DND-41 (cell line): ENCODE measurements around the gene RHOV.

Experiments used
- ATAC-seq: fragments of 200-7000 bp; cut with Tn5 transposase; 3 replicates; pipeline ENCODE4 v1.9.1; 2021; ENCODE audit warnings: low read depth; ENCODE audit not compliant: insufficient read depth
- DNase-seq: peaks from one replicate; pipeline ENCODE4 v3.0.0-alpha.2; 2020
- H2AFZ ChIP-seq: 2 replicates; pipeline ENCODE4 v1.6.0; 2012; ENCODE audit warnings: low read depth, low read length
- H3K27ac ChIP-seq: 2 replicates; pipeline ENCODE4 v1.5.1; 2012; ENCODE audit warnings: low read length, inconsistent platforms
- H3K27me3 ChIP-seq: fragments of 200-600 bp; sonication (generic); 2 replicates; pipeline ENCODE4 v1.6.0; 2012; ENCODE audit warnings: low read length, mild to moderate bottlenecking, inconsistent platforms; ENCODE audit not compliant: insufficient read depth, poor library complexity
- H3K36me3 ChIP-seq: 2 replicates; pipeline ENCODE4 v1.5.1; 2012; ENCODE audit warnings: low read length, inconsistent platforms; ENCODE audit not compliant: insufficient read depth
- H3K4me1 ChIP-seq: 2 replicates; pipeline ENCODE4 v1.5.1; 2012; ENCODE audit warnings: mild to moderate bottlenecking, low read length; ENCODE audit not compliant: insufficient read depth
- H3K4me2 ChIP-seq: 2 replicates; pipeline ENCODE4 v1.6.0; 2012; ENCODE audit warnings: mild to moderate bottlenecking, moderate library complexity, low read length, inconsistent platforms; ENCODE audit not compliant: insufficient read depth
- H3K4me3 ChIP-seq, 2 experiments: fragments of 200-600 bp in 1 of 2; shearing (Covaris generic) in 1 of 2; 2 replicates each; pipeline ENCODE4 v1.5.1; 2012 to 2016; ENCODE audit warnings: inconsistent platforms in 2 of 2, low read length in 2 of 2, mild to moderate bottlenecking in 2 of 2, low read depth in 1 of 2, moderate library complexity in 1 of 2
- H3K79me2 ChIP-seq: 2 replicates; pipeline ENCODE4 v1.6.0; 2012; ENCODE audit warnings: low read length, inconsistent platforms; ENCODE audit not compliant: insufficient read depth
- H3K9ac ChIP-seq: 2 replicates; pipeline ENCODE4 v1.6.0; 2012; ENCODE audit warnings: low read depth, mild to moderate bottlenecking, inconsistent platforms, low read length, moderate library complexity
- H3K9me3 ChIP-seq: 2 replicates; pipeline ENCODE4 v1.5.1; 2012; ENCODE audit warnings: low read length, moderate library complexity, mild to moderate bottlenecking, inconsistent platforms; ENCODE audit not compliant: insufficient read depth, severe bottlenecking
- H4K20me1 ChIP-seq: 2 replicates; pipeline ENCODE4 v1.6.0; 2012; ENCODE audit warnings: low read length; ENCODE audit not compliant: insufficient read depth
- EZH2 ChIP-seq: IDR thresholded peaks from 3 replicates; pipeline ENCODE4 v1.6.1; 2012; ENCODE audit warnings: borderline replicate concordance, low read depth, mild to moderate bottlenecking, moderate library complexity, low read length, inconsistent platforms; ENCODE audit not compliant: severe bottlenecking
- TF ChIP-seq, protein P1 (sequence below): IDR thresholded peaks from 2 replicates; pipeline ENCODE4 v1.5.1; 2012; ENCODE audit warnings: borderline replicate concordance, low read length, moderate library complexity, mild to moderate bottlenecking; ENCODE audit not compliant: poor library complexity, severe bottlenecking; ENCODE audit errors: extremely low read depth

RHOV gene

DNA sequence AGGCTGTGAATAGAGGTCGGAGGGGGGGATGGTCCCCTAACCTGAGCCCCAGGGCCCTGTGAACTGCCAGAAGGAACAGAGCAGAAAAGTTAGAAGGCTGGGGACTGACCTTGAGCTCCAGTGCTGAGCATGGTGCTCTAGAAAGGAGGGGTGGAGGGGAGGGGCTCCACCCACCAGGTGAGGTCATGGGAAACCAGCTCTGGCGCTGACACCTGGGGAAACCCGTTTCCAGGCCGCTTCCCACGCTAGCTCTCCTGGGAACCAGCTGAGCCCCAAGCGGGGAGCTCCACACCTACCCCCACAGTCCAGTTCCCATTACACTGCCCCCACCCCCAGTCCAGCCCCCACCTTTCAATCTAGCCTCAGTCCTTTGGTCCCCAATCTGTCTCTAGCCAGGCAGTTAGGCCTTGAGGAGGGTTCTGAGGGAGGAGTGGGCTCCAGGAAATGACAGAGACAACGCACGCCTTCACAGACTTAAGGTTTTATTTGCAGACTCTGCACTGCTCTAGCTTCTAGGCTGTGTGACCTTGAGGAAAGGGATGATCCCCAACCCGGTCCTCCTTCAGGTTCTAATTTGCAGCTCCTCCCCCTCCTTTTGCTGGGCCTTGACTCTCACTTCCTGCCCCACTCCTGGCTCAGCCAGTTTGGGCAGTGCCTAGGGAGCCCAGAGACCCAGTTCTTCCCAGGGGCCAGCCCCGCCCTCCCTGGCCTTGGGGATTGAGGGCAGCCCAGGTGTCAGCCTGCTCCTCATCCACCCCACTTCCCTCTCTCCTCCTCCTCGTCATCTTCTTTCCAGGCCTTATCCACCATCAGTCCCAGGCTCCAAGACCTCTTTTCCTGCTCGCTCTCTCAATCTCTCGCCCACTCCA, 2.1 kb downstream of the RHOV start:
- H3K27ac ChIP-seq = no peak overlapping the region
- H3K9ac ChIP-seq = no peak overlapping the region
- no peaks in the 10 kb centered on the region for H3K9me3 ChIP-seq
- H3K36me3 ChIP-seq = no peaks in the 10 kb centered on the region
- H3K27me3 ChIP-seq = peaks cover 24% of the 10 kb centered on the region
- H2AFZ ChIP-seq = no peak overlapping the region
- H3K4me3 ChIP-seq = no peak overlapping the region
- TF ChIP-seq, protein P1, sequence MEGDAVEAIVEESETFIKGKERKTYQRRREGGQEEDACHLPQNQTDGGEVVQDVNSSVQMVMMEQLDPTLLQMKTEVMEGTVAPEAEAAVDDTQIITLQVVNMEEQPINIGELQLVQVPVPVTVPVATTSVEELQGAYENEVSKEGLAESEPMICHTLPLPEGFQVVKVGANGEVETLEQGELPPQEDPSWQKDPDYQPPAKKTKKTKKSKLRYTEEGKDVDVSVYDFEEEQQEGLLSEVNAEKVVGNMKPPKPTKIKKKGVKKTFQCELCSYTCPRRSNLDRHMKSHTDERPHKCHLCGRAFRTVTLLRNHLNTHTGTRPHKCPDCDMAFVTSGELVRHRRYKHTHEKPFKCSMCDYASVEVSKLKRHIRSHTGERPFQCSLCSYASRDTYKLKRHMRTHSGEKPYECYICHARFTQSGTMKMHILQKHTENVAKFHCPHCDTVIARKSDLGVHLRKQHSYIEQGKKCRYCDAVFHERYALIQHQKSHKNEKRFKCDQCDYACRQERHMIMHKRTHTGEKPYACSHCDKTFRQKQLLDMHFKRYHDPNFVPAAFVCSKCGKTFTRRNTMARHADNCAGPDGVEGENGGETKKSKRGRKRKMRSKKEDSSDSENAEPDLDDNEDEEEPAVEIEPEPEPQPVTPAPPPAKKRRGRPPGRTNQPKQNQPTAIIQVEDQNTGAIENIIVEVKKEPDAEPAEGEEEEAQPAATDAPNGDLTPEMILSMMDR = no peak
- TF ChIP-seq EZH2 = no peak
- no peak for DNase-seq
- ATAC-seq = no peak
- H4K20me1 ChIP-seq = no peaks in the 10 kb centered on the region
- H3K4me1 ChIP-seq = peaks cover 15% of the 10 kb centered on the region
- no peaks in the 10 kb centered on the region for H3K79me2 ChIP-seq
- H3K4me2 ChIP-seq = no peak overlapping the region

DNA sequence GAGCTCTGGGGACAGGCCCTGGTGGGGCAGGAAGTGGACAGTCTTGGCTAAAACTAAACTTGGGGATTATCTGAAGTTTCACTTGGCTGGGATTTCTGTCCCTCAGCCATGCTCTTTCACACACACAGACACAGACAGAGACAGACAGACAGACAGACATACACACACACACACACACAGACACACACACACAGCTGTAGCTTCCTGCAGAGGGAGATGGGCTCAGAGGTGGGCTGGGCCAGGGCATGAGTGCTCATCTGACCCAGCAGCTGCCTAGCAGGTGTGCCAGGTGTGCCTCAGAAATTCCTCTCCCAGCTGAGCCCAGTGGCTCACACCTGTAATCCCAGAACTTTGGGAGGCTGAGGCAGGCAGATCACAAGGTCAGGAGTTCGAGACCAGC, 3.3 kb downstream of the RHOV start:
- Histone ChIP-seq H3K27ac (no peak overlapping the region), H3K4me3 (no peak overlapping the region), H3K4me2 (no peak overlapping the region), H3K9ac (no peak overlapping the region), H3K4me1 (peaks cover 15% of the 10 kb centered on the region), H4K20me1 (no peaks in the 10 kb centered on the region), H3K9me3 (no peaks in the 10 kb centered on the region), H3K79me2 (no peaks in the 10 kb centered on the region), H3K27me3 (peaks cover 24% of the 10 kb centered on the region), H3K36me3 (no peaks in the 10 kb centered on the region), H2AFZ (no peak overlapping the region)
- no peak for DNase-seq
- ATAC-seq = no peak
- TF ChIP-seq, protein P1 = no peak
- no peak for TF ChIP-seq EZH2

DNA sequence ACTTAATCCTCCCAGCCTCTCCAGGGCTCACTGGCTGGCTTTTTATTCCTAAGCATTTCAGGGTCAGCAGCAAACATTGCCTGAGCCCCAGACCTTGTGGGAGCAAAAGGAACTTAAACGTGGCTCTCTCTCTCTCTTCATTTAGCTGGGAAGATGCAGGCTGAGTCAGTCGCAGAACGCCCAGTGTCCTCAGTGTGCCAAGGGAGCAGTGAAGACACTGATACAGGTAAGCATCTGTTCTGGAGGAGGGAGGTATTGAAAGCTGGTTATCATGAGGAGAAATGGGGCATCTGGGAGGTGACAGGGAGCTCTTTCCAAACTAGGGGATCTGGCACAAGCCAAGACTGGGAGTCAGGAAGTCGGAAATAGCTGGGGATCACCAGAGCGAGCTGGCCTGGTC, 4.3 kb downstream of the RHOV start:
- no peak overlapping the region for H3K4me3 ChIP-seq
- H3K4me1 ChIP-seq = peaks cover 15% of the 10 kb centered on the region
- peaks cover 22% of the 10 kb centered on the region for H3K27me3 ChIP-seq
- no peak overlapping the region for H2AFZ ChIP-seq
- no peaks in the 10 kb centered on the region for H4K20me1 ChIP-seq
- H3K9ac ChIP-seq = no peak overlapping the region
- ATAC-seq (no peak), DNase-seq (no peak)
- no peaks in the 10 kb centered on the region for H3K36me3 ChIP-seq
- TF ChIP-seq, protein P1 = no peak
- TF ChIP-seq EZH2 = no peak
- H3K79me2 ChIP-seq = no peaks in the 10 kb centered on the region
- no peak overlapping the region for H3K27ac ChIP-seq
- no peaks in the 10 kb centered on the region for H3K9me3 ChIP-seq
- H3K4me2 ChIP-seq = no peak overlapping the region
